ENCODE results near the gene BIRC3.
A peak's percentile ranks its signal among the peaks of the same experiment; 100 is the strongest.
"Not testable (repeated sequence)": the region's sequence is repeated elsewhere in the genome, so short reads cannot be mapped to it uniquely, and the experiment has no call there.

Gene BIRC3

GRCh38 chr11:102320679-102321078 lies 3.4 kb downstream of the BIRC3 start:
- H3K27me3 ChIP-seq (ENCODE audit: control insufficient read depth in 1 of 2, insufficient read depth in 2 of 2, low read length in 2 of 2), result no peaks in the 10 kb centered on the region
- H3K36me3 ChIP-seq (ENCODE audit: control insufficient read depth in 1 of 2, insufficient read depth in 2 of 2, low read length in 2 of 2), result peaks cover 0 to 8% of the 10 kb centered on the region in 2 donors
- peaks cover 26 to 31% of the 10 kb centered on the region in 2 donors for H3K4me1 ChIP-seq (ENCODE audit: control insufficient read depth in 1 of 2, insufficient read depth in 2 of 2, low read length in 2 of 2)
- no peak overlapping the region for H3K27ac ChIP-seq (ENCODE audit: low read depth, low read length)
- H3K9ac ChIP-seq (ENCODE audit: low read depth in 1 of 2, low read length in 2 of 2), result peak overlapping the region in 1 of 2 donors; percentile 34
- H3K9me3 ChIP-seq (ENCODE audit: control insufficient read depth in 1 of 2, low read length in 2 of 2), result no peaks in the 10 kb centered on the region
- peak overlapping the region in 1 of 2 donors; percentile 62 for H3K4me3 ChIP-seq (ENCODE audit: low read depth in 1 of 2, low read length in 2 of 2)

DNA sequence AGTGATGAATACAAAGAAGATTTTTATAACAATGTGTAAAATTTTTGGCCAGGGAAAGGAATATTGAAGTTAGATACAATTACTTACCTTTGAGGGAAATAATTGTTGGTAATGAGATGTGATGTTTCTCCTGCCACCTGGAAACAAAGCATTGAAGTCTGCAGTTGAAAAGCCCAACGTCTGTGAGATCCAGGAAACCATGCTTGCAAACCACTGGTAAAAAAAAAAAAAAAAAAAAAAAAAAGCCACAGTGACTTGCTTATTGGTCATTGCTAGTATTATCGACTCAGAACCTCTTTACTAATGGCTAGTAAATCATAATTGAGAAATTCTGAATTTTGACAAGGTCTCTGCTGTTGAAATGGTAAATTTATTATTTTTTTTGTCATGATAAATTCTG lies 5.3 kb downstream of the BIRC3 start:
- no peak overlapping the region for H3K9ac ChIP-seq (ENCODE audit: low read depth in 1 of 2, low read length in 2 of 2)
- no peak overlapping the region for H3K4me3 ChIP-seq (ENCODE audit: low read depth in 1 of 2, low read length in 2 of 2)
- no peak overlapping the region for H3K27ac ChIP-seq (ENCODE audit: low read depth, low read length)
- no peaks in the 10 kb centered on the region for H3K9me3 ChIP-seq (ENCODE audit: control insufficient read depth in 1 of 2, low read length in 2 of 2)
- no peaks in the 10 kb centered on the region for H3K27me3 ChIP-seq (ENCODE audit: control insufficient read depth in 1 of 2, insufficient read depth in 2 of 2, low read length in 2 of 2)
- peaks cover 8 to 15% of the 10 kb centered on the region in 2 donors for H3K36me3 ChIP-seq (ENCODE audit: control insufficient read depth in 1 of 2, insufficient read depth in 2 of 2, low read length in 2 of 2)
- H3K4me1 ChIP-seq (ENCODE audit: control insufficient read depth in 1 of 2, insufficient read depth in 2 of 2, low read length in 2 of 2), result peaks cover 21 to 23% of the 10 kb centered on the region in 2 donors

GRCh38 chr11:102323542-102324251 lies 6.4 kb downstream of the BIRC3 start:
- no peak overlapping the region for H3K9ac ChIP-seq (ENCODE audit: low read depth in 1 of 2, low read length in 2 of 2)
- H3K27ac ChIP-seq (ENCODE audit: low read depth, low read length), result no peak overlapping the region
- H3K4me1 ChIP-seq (ENCODE audit: control insufficient read depth in 1 of 2, insufficient read depth in 2 of 2, low read length in 2 of 2), result peaks cover 12 to 13% of the 10 kb centered on the region in 2 donors
- H3K36me3 ChIP-seq (ENCODE audit: control insufficient read depth in 1 of 2, insufficient read depth in 2 of 2, low read length in 2 of 2), result peaks cover 8 to 17% of the 10 kb centered on the region in 2 donors
- no peak overlapping the region for H3K4me3 ChIP-seq (ENCODE audit: low read depth in 1 of 2, low read length in 2 of 2)
- no peaks in the 10 kb centered on the region for H3K9me3 ChIP-seq (ENCODE audit: control insufficient read depth in 1 of 2, low read length in 2 of 2)
- H3K27me3 ChIP-seq (ENCODE audit: control insufficient read depth in 1 of 2, insufficient read depth in 2 of 2, low read length in 2 of 2), result no peaks in the 10 kb centered on the region

GRCh38 chr11:102325088-102325487 lies 7.8 kb downstream of the BIRC3 start:
- Histone ChIP-seq H3K4me3 (ENCODE audit: low read depth in 1 of 2, low read length in 2 of 2) (no peak overlapping the region), H3K36me3 (ENCODE audit: control insufficient read depth in 1 of 2, insufficient read depth in 2 of 2, low read length in 2 of 2) (peaks cover 11 to 26% of the 10 kb centered on the region in 2 donors), H3K27ac (ENCODE audit: low read depth, low read length) (no peak overlapping the region), H3K9me3 (ENCODE audit: control insufficient read depth in 1 of 2, low read length in 2 of 2) (no peaks in the 10 kb centered on the region), H3K9ac (ENCODE audit: low read depth in 1 of 2, low read length in 2 of 2) (no peak overlapping the region), H3K4me1 (ENCODE audit: control insufficient read depth in 1 of 2, insufficient read depth in 2 of 2, low read length in 2 of 2) (peaks cover 5 to 12% of the 10 kb centered on the region in 2 donors), H3K27me3 (ENCODE audit: control insufficient read depth in 1 of 2, insufficient read depth in 2 of 2, low read length in 2 of 2) (no peaks in the 10 kb centered on the region)

DNA sequence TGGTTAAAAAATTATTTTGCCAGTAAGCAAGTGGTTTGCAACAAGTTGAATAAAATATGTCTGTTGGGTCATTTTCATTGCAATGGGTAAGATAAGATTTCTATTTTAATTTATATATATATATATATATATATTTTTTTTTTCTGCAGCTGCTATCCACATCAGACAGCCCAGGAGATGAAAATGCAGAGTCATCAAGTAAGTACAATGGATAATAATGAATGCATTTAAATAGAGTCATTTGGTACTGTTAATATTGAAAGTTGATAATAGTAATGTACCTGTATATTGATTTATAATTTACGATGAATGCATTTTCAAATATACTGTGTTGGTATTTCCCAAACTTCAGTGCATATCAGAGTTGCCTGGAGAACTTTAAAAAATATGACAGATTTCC lies 11.5 kb downstream of the BIRC3 start:
- Histone ChIP-seq H3K4me1 (ENCODE audit: control insufficient read depth in 1 of 2, insufficient read depth in 2 of 2, low read length in 2 of 2) (no peaks in the 10 kb centered on the region), H3K4me3 (ENCODE audit: low read depth in 1 of 2, low read length in 2 of 2) (no peak overlapping the region), H3K9me3 (ENCODE audit: control insufficient read depth in 1 of 2, low read length in 2 of 2) (no peaks in the 10 kb centered on the region), H3K27me3 (ENCODE audit: control insufficient read depth in 1 of 2, insufficient read depth in 2 of 2, low read length in 2 of 2) (no peaks in the 10 kb centered on the region), H3K27ac (ENCODE audit: low read depth, low read length) (no peak overlapping the region), H3K36me3 (ENCODE audit: control insufficient read depth in 1 of 2, insufficient read depth in 2 of 2, low read length in 2 of 2) (peaks cover 27 to 47% of the 10 kb centered on the region in 2 donors), H3K9ac (ENCODE audit: low read depth in 1 of 2, low read length in 2 of 2) (no peak overlapping the region)

GRCh38 chr11:102330231-102330630 lies 12.9 kb downstream of the BIRC3 start:
- H3K9me3 ChIP-seq (ENCODE audit: control insufficient read depth in 1 of 2, low read length in 2 of 2), result no peaks in the 10 kb centered on the region
- H3K9ac ChIP-seq (ENCODE audit: low read depth in 1 of 2, low read length in 2 of 2), result no peak overlapping the region
- H3K4me3 ChIP-seq (ENCODE audit: low read depth in 1 of 2, low read length in 2 of 2), result no peak overlapping the region
- H3K27ac ChIP-seq (ENCODE audit: low read depth, low read length), result no peak overlapping the region
- H3K27me3 ChIP-seq (ENCODE audit: control insufficient read depth in 1 of 2, insufficient read depth in 2 of 2, low read length in 2 of 2), result no peaks in the 10 kb centered on the region
- peaks cover 19 to 47% of the 10 kb centered on the region in 2 donors for H3K36me3 ChIP-seq (ENCODE audit: control insufficient read depth in 1 of 2, insufficient read depth in 2 of 2, low read length in 2 of 2)
- no peaks in the 10 kb centered on the region for H3K4me1 ChIP-seq (ENCODE audit: control insufficient read depth in 1 of 2, insufficient read depth in 2 of 2, low read length in 2 of 2)

GRCh38 chr11:102331341-102331740 lies 14.1 kb downstream of the BIRC3 start:
- Histone ChIP-seq H3K9ac (ENCODE audit: low read depth in 1 of 2, low read length in 2 of 2) (no peak overlapping the region), H3K27me3 (ENCODE audit: control insufficient read depth in 1 of 2, insufficient read depth in 2 of 2, low read length in 2 of 2) (no peaks in the 10 kb centered on the region), H3K4me1 (ENCODE audit: control insufficient read depth in 1 of 2, insufficient read depth in 2 of 2, low read length in 2 of 2) (no peaks in the 10 kb centered on the region), H3K27ac (ENCODE audit: low read depth, low read length) (no peak overlapping the region), H3K4me3 (ENCODE audit: low read depth in 1 of 2, low read length in 2 of 2) (no peak overlapping the region), H3K36me3 (ENCODE audit: control insufficient read depth in 1 of 2, insufficient read depth in 2 of 2, low read length in 2 of 2) (peaks cover 19 to 42% of the 10 kb centered on the region in 2 donors), H3K9me3 (ENCODE audit: control insufficient read depth in 1 of 2, low read length in 2 of 2) (no peaks in the 10 kb centered on the region)

- peaks cover 19 to 37% of the 10 kb centered on the region in 2 donors for H3K36me3 ChIP-seq (ENCODE audit: control insufficient read depth in 1 of 2, insufficient read depth in 2 of 2, low read length in 2 of 2)
- no peaks in the 10 kb centered on the region for H3K27me3 ChIP-seq (ENCODE audit: control insufficient read depth in 1 of 2, insufficient read depth in 2 of 2, low read length in 2 of 2)
- no peak overlapping the region for H3K9ac ChIP-seq (ENCODE audit: low read depth in 1 of 2, low read length in 2 of 2)
- H3K4me3 ChIP-seq (ENCODE audit: low read depth in 1 of 2, low read length in 2 of 2), result no peak overlapping the region
- no peaks in the 10 kb centered on the region for H3K9me3 ChIP-seq (ENCODE audit: control insufficient read depth in 1 of 2, low read length in 2 of 2)
- no peaks in the 10 kb centered on the region for H3K4me1 ChIP-seq (ENCODE audit: control insufficient read depth in 1 of 2, insufficient read depth in 2 of 2, low read length in 2 of 2)
- H3K27ac ChIP-seq (ENCODE audit: low read depth, low read length), result no peak overlapping the region
These were observed 15.3 kb downstream of the BIRC3 start for GRCh38 chr11:102332611-102332994.

GRCh38 chr11:102338479-102339010 lies 21.3 kb downstream of the BIRC3 start:
- Histone ChIP-seq H3K4me1 (ENCODE audit: control insufficient read depth in 1 of 2, insufficient read depth in 2 of 2, low read length in 2 of 2) (peaks cover 0 to 7% of the 10 kb centered on the region in 2 donors), H3K36me3 (ENCODE audit: control insufficient read depth in 1 of 2, insufficient read depth in 2 of 2, low read length in 2 of 2) (peaks cover 0 to 13% of the 10 kb centered on the region in 2 donors), H3K4me3 (ENCODE audit: low read depth in 1 of 2, low read length in 2 of 2) (no peak overlapping the region), H3K27me3 (ENCODE audit: control insufficient read depth in 1 of 2, insufficient read depth in 2 of 2, low read length in 2 of 2) (no peaks in the 10 kb centered on the region), H3K27ac (ENCODE audit: low read depth, low read length) (no peak overlapping the region), H3K9ac (ENCODE audit: low read depth in 1 of 2, low read length in 2 of 2) (no peak overlapping the region), H3K9me3 (ENCODE audit: control insufficient read depth in 1 of 2, low read length in 2 of 2) (no peaks in the 10 kb centered on the region)

GRCh38 chr11:102341311-102341710 lies 24.0 kb downstream of the BIRC3 start:
- not testable (repeated sequence) for H3K4me3 ChIP-seq (ENCODE audit: low read depth in 1 of 2, low read length in 2 of 2); H3K27me3 ChIP-seq (ENCODE audit: control insufficient read depth in 1 of 2, insufficient read depth in 2 of 2, low read length in 2 of 2); H3K9ac ChIP-seq (ENCODE audit: low read depth in 1 of 2, low read length in 2 of 2); H3K27ac ChIP-seq (ENCODE audit: low read depth, low read length); H3K9me3 ChIP-seq (ENCODE audit: control insufficient read depth in 1 of 2, low read length in 2 of 2)
- peaks cover 0 to 14% of the 10 kb centered on the region in 2 donors for H3K4me1 ChIP-seq (ENCODE audit: control insufficient read depth in 1 of 2, insufficient read depth in 2 of 2, low read length in 2 of 2)
- H3K36me3 ChIP-seq (ENCODE audit: control insufficient read depth in 1 of 2, insufficient read depth in 2 of 2, low read length in 2 of 2), result peaks cover 0 to 13% of the 10 kb centered on the region in 2 donors

All from duodenal mucosa (tissue), 2 donors.